GM23338 (cell line): ENCODE results near the gene CENPP. TPM values are rescaled to one million over a fixed set of nuclear protein-coding genes. Genes with fewer than 3 reads are reported as not detected.

Experiments used
- ATAC-seq: fragments of 200-7000 bp; cut with Tn5 transposase; 3 replicates; pipeline ENCODE4 v1.9.1; 2020
- DNase-seq: peaks from one replicate; pipeline ENCODE4 v3.0.0-alpha.2; 2015; ENCODE audit warnings: low spot score
- H2AFZ ChIP-seq: fragments of 200-600 bp; sonication (generic); 2 replicates; pipeline ENCODE4 v1.8.0; 2016; ENCODE audit warnings: antibody characterized with exemption, mild to moderate bottlenecking, moderate library complexity
- H3F3A ChIP-seq: fragments of 200-600 bp; sonication (generic); replicated peaks from 2 replicates; pipeline ENCODE4 v1.8.0; 2017; ENCODE audit warnings: antibody characterized with exemption, mixed run types, low read depth
- H3K27ac ChIP-seq: fragments of 200-600 bp; sonication (generic); 2 replicates; pipeline ENCODE4 v1.6.1; 2016; ENCODE audit warnings: low read depth
- H3K27me3 ChIP-seq: fragments of 200-600 bp; sonication (generic); 2 replicates; pipeline ENCODE4 v1.8.0; 2016; ENCODE audit warnings: mild to moderate bottlenecking, mixed run types, moderate library complexity; ENCODE audit not compliant: insufficient read depth
- H3K36me3 ChIP-seq: fragments of 200-600 bp; sonication (generic); 2 replicates; pipeline ENCODE4 v1.8.0; 2016; ENCODE audit warnings: mild to moderate bottlenecking; ENCODE audit not compliant: insufficient read depth
- H3K4me1 ChIP-seq: fragments of 200-600 bp; sonication (generic); 2 replicates; pipeline ENCODE4 v1.8.0; 2016; ENCODE audit warnings: mild to moderate bottlenecking, moderate library complexity; ENCODE audit not compliant: insufficient read depth
- H3K4me2 ChIP-seq: fragments of 200-600 bp; sonication (generic); 2 replicates; pipeline ENCODE4 v1.7.1; 2017; ENCODE audit warnings: mixed run types
- H3K4me3 ChIP-seq: fragments of 200-600 bp; sonication (generic); 2 replicates; pipeline ENCODE4 v1.6.1; 2016; ENCODE audit warnings: mixed run types
- H3K79me2 ChIP-seq: fragments of 200-600 bp; sonication (generic); replicated peaks from 2 replicates; pipeline ENCODE4 v1.8.0; 2017; ENCODE audit warnings: mild to moderate bottlenecking; ENCODE audit not compliant: insufficient read depth
- H3K9me2 ChIP-seq: fragments of 200-600 bp; sonication (generic); 2 replicates; pipeline ENCODE4 v1.8.0; 2017; ENCODE audit not compliant: insufficient read depth
- H4K20me1 ChIP-seq: fragments of 200-600 bp; sonication (generic); replicated peaks from 2 replicates; pipeline ENCODE4 v1.8.0; 2017; ENCODE audit warnings: mild to moderate bottlenecking; ENCODE audit not compliant: insufficient read depth
- H3K27ac Mint-ChIP-seq: 2 replicates; pipeline ENCODE4 v1.8.0; 2020; ENCODE audit warnings: inconsistent platforms, mild to moderate bottlenecking, moderate library complexity, mixed read lengths
- H3K27me3 Mint-ChIP-seq: 3 replicates; pipeline ENCODE4 v1.8.0; 2022; ENCODE audit warnings: low read depth, mild to moderate bottlenecking, moderate library complexity, mixed read lengths, inconsistent platforms; ENCODE audit not compliant: insufficient read depth, poor library complexity
- H3K36me3 Mint-ChIP-seq: 3 replicates; pipeline ENCODE4 v1.8.0; 2021; ENCODE audit warnings: low read depth, mild to moderate bottlenecking, inconsistent platforms, moderate library complexity, mixed read lengths
- H3K4me1 Mint-ChIP-seq: 3 replicates; pipeline ENCODE4 v1.8.0; 2020; ENCODE audit warnings: mild to moderate bottlenecking, inconsistent platforms, mixed read lengths
- H3K4me3 Mint-ChIP-seq: 3 replicates; pipeline ENCODE4 v1.8.0; 2021; ENCODE audit warnings: moderate library complexity, mild to moderate bottlenecking, inconsistent platforms, mixed read lengths
- H3K9me3 Mint-ChIP-seq: 3 replicates; pipeline ENCODE4 v1.8.0; 2020; ENCODE audit warnings: moderate library complexity, mild to moderate bottlenecking, inconsistent platforms, mixed read lengths
- CREB1 ChIP-seq: fragments of 250-450 bp; sonication (Bioruptor Pico); IDR thresholded peaks from 2 replicates; pipeline ENCODE4 v1.5.0; 2020; ENCODE audit warnings: low read depth, mild to moderate bottlenecking, moderate library complexity
- CTCF ChIP-seq, 2 experiments: fragments of 200-600 bp in 1 of 2; sonication (generic) in 1 of 2; conservative IDR thresholded peaks; 2 replicates each; pipeline versions ENCODE4 v1.5.1 to v1.6.1; 2016 to 2017; ENCODE audit warnings: antibody characterized with exemption in 2 of 2, low read depth in 2 of 2, mild to moderate bottlenecking in 2 of 2, moderate library complexity in 1 of 2
- ETS1 ChIP-seq: IDR thresholded peaks from 2 replicates; pipeline ENCODE4 v1.6.1; 2016; ENCODE audit warnings: antibody characterized with exemption
- EZH2phosphoT487 ChIP-seq: fragments of 200-600 bp; sonication (generic); IDR thresholded peaks from one replicate; pipeline ENCODE4 v1.8.1; 2018; ENCODE audit warnings: antibody characterized with exemption; ENCODE audit not compliant: unreplicated experiment
- JUNB ChIP-seq: IDR thresholded peaks from one replicate; pipeline ENCODE4 v1.6.1; 2016; ENCODE audit warnings: antibody characterized with exemption; ENCODE audit not compliant: unreplicated experiment
- REST ChIP-seq: IDR thresholded peaks from one replicate; pipeline ENCODE4 v1.6.1; 2018; ENCODE audit warnings: antibody characterized with exemption; ENCODE audit not compliant: unreplicated experiment
- STAT1 ChIP-seq: IDR thresholded peaks from one replicate; pipeline ENCODE4 v1.6.1; 2016; ENCODE audit warnings: antibody characterized with exemption; ENCODE audit not compliant: unreplicated experiment
- ZNF114 ChIP-seq: fragments of 250-450 bp; sonication (Bioruptor Pico); IDR thresholded peaks from 2 replicates; pipeline ENCODE4 v1.5.0; 2020; ENCODE audit warnings: mild to moderate bottlenecking, moderate library complexity
- ZNF331 ChIP-seq: fragments of 250-450 bp; sonication (Bioruptor Pico); IDR thresholded peaks from 2 replicates; pipeline ENCODE4 v1.5.0; 2020; ENCODE audit warnings: low read depth, mild to moderate bottlenecking, moderate library complexity
- polyA plus RNA-seq: library from polyadenylated mRNA; unstranded; fragments of >200 nt; fragmentation: Nextera tagmentation; extraction: Ambion mirVana; gene quantifications from 2 replicates; pipeline ENCODE4 v1.2.1, GENCODE V29; 2016
- total RNA-seq: library from RNA; depleted of rRNA; stranded (reverse); fragments of >200 nt; shearing (Covaris generic); gene quantifications from 2 replicates; pipeline ENCODE4 v1.2.3, GENCODE V29; 2014
- TF ChIP-seq, protein P1 (sequence below): fragments of 250-450 bp; sonication (Bioruptor Pico); IDR thresholded peaks from 2 replicates; pipeline ENCODE4 v1.5.0; 2020; ENCODE audit warnings: mild to moderate bottlenecking, moderate library complexity

The CENPP gene
- total and polyA plus RNA-seq, 2 experiments from 2014 or later: 11.0 to 12.6 TPM

- no peak for TF ChIP-seq CTCF (conservative IDR thresholded peaks at IDR 0.05; ENCODE audit: low read depth in 2 of 2)
- TF ChIP-seq ZNF114 (CRISPR knock-in tag): no peak
- no peak for TF ChIP-seq JUNB
- TF ChIP-seq CREB1 (CRISPR knock-in tag): no peak
- TF ChIP-seq, protein P1, sequence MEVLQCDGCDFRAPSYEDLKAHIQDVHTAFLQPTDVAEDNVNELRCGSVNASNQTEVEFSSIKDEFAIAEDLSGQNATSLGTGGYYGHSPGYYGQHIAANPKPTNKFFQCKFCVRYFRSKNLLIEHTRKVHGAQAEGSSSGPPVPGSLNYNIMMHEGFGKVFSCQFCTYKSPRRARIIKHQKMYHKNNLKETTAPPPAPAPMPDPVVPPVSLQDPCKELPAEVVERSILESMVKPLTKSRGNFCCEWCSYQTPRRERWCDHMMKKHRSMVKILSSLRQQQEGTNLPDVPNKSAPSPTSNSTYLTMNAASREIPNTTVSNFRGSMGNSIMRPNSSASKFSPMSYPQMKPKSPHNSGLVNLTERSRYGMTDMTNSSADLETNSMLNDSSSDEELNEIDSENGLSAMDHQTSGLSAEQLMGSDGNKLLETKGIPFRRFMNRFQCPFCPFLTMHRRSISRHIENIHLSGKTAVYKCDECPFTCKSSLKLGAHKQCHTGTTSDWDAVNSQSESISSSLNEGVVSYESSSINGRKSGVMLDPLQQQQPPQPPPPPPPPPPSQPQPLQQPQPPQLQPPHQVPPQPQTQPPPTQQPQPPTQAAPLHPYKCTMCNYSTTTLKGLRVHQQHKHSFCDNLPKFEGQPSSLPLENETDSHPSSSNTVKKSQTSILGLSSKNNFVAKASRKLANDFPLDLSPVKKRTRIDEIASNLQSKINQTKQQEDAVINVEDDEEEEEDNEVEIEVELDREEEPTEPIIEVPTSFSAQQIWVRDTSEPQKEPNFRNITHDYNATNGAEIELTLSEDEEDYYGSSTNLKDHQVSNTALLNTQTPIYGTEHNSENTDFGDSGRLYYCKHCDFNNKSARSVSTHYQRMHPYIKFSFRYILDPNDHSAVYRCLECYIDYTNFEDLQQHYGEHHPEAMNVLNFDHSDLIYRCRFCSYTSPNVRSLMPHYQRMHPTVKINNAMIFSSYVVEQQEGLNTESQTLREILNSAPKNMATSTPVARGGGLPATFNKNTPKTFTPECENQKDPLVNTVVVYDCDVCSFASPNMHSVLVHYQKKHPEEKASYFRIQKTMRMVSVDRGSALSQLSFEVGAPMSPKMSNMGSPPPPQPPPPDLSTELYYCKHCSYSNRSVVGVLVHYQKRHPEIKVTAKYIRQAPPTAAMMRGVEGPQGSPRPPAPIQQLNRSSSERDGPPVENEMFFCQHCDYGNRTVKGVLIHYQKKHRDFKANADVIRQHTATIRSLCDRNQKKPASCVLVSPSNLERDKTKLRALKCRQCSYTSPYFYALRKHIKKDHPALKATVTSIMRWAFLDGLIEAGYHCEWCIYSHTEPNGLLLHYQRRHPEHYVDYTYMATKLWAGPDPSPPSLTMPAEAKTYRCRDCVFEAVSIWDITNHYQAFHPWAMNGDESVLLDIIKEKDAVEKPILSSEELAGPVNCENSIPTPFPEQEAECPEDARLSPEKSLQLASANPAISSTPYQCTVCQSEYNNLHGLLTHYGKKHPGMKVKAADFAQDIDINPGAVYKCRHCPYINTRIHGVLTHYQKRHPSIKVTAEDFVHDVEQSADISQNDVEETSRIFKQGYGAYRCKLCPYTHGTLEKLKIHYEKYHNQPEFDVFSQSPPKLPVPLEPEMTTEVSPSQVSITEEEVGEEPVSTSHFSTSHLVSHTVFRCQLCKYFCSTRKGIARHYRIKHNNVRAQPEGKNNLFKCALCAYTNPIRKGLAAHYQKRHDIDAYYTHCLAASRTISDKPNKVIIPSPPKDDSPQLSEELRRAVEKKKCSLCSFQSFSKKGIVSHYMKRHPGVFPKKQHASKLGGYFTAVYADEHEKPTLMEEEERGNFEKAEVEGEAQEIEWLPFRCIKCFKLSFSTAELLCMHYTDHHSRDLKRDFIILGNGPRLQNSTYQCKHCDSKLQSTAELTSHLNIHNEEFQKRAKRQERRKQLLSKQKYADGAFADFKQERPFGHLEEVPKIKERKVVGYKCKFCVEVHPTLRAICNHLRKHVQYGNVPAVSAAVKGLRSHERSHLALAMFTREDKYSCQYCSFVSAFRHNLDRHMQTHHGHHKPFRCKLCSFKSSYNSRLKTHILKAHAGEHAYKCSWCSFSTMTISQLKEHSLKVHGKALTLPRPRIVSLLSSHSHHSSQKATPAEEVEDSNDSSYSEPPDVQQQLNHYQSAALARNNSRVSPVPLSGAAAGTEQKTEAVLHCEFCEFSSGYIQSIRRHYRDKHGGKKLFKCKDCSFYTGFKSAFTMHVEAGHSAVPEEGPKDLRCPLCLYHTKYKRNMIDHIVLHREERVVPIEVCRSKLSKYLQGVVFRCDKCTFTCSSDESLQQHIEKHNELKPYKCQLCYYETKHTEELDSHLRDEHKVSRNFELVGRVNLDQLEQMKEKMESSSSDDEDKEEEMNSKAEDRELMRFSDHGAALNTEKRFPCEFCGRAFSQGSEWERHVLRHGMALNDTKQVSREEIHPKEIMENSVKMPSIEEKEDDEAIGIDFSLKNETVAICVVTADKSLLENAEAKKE (CRISPR knock-in tag): no peak
- no peak for TF ChIP-seq EZH2phosphoT487
Measured at GRCh38 chr9:92278110-92278509, 47.6 kb upstream of the CENPP start (continued).

GRCh38 chr9:92279302-92279701, 46.5 kb upstream of the CENPP start:
- Histone ChIP-seq H3K9me2 (no peaks in the 10 kb centered on the region), H3K4me2 (no peak overlapping the region), H4K20me1 (peaks cover 19% of the 10 kb centered on the region), H3K27ac (no peak overlapping the region), H3K4me3 (no peak overlapping the region), H3K36me3 (peaks cover 92% of the 10 kb centered on the region), H3K4me1 (no peaks in the 10 kb centered on the region), H3F3A (no peaks in the 10 kb centered on the region), H3K79me2 (peaks cover 47% of the 10 kb centered on the region), H3K27me3 (no peaks in the 10 kb centered on the region), H2AFZ (no peak overlapping the region)
- Mint-ChIP-seq H3K27me3 (no peaks in the 10 kb centered on the region), H3K27ac (no peak overlapping the region), H3K4me1 (no peaks in the 10 kb centered on the region), H3K4me3 (no peak overlapping the region), H3K36me3 (peaks cover 93% of the 10 kb centered on the region), H3K9me3 (no peaks in the 10 kb centered on the region)
- ATAC-seq (no peak), DNase-seq (no peak)
- TF ChIP-seq EZH2phosphoT487 (no peak), ETS1 (no peak), CREB1 (CRISPR knock-in tag) (no peak), REST (no peak), STAT1 (no peak), ZNF331 (no peak), ZNF114 (CRISPR knock-in tag) (no peak), CTCF (conservative IDR thresholded peaks at IDR 0.05; ENCODE audit: low read depth in 2 of 2) (no peak)
